Fibroblast of the aortic adventitia (primary cell): ENCODE results near the gene SIRT5. TPM values are rescaled to one million over a fixed set of nuclear protein-coding genes. Genes with fewer than 3 reads are reported as not detected.

Source experiments
- DNase-seq: peaks from one replicate; pipeline ENCODE4 v3.0.0-alpha.2; 2010; ENCODE audit warnings: low read depth
- H3K4me3 ChIP-seq: 2 replicates; pipeline ENCODE4 v1.5.1; 2011; ENCODE audit warnings: low read depth, mild to moderate bottlenecking, control low read depth, low read length, moderate library complexity
- CTCF ChIP-seq: IDR thresholded peaks from 2 replicates; pipeline ENCODE4 v1.5.1; 2011; ENCODE audit warnings: mild to moderate bottlenecking, low read length, control low read depth, inconsistent platforms; ENCODE audit not compliant: insufficient read depth
- total RNA-seq: library from RNA; depleted of rRNA; stranded (reverse); fragments of >200 nt; gene quantifications from 2 replicates; pipeline ENCODE4 v1.2.3, GENCODE V29; 2012; ENCODE audit warnings: low replicate concordance

The SIRT5 gene
- total RNA-seq, 1 donor, result 8.6 TPM

- no peak overlapping the region for H3K4me3 ChIP-seq
- no peak for TF ChIP-seq CTCF
- no peak for DNase-seq
These were observed 13.8 kb upstream of the SIRT5 start for GRCh38 chr6:13560651-13561044.

- no peak for TF ChIP-seq CTCF
- H3K4me3 ChIP-seq, result no peak overlapping the region
- DNase-seq, result no peak
These were observed 12.7 kb upstream of the SIRT5 start for GRCh38 chr6:13561624-13562267.

- no peak overlapping the region for H3K4me3 ChIP-seq
- DNase-seq, result no peak
- TF ChIP-seq CTCF, result no peak
These were observed 11.4 kb upstream of the SIRT5 start for GRCh38 chr6:13563009-13563408.

GRCh38 chr6:13565921-13566320 lies 8.5 kb upstream of the SIRT5 start:
- TF ChIP-seq CTCF, result no peak
- DNase-seq, result no peak
- no peak overlapping the region for H3K4me3 ChIP-seq

- DNase-seq, result no peak
- no peak for TF ChIP-seq CTCF
- no peak overlapping the region for H3K4me3 ChIP-seq
These were observed 7.9 kb upstream of the SIRT5 start for GRCh38 chr6:13566500-13566899.

GRCh38 chr6:13568970-13569369 lies 5.4 kb upstream of the SIRT5 start:
- DNase-seq, result no peak
- H3K4me3 ChIP-seq, result no peak overlapping the region
- TF ChIP-seq CTCF, result no peak

- no peak for TF ChIP-seq CTCF
- no peak overlapping the region for H3K4me3 ChIP-seq
- no peak for DNase-seq
These were observed 2.2 kb upstream of the SIRT5 start for GRCh38 chr6:13572240-13572639.
